H1 (cell line): ENCODE measurements around the gene LRCH2. TPM values are rescaled to one million over a fixed set of nuclear protein-coding genes. Genes with fewer than 3 reads are reported as not detected.

Experiments
- CTCF ChIA-PET: fragments of 300-600 bp; sonication (Branson Sonifier 250); formaldehyde crosslinking; loops from one replicate; lab custom pipeline; 2021; ENCODE audit not compliant: partially characterized antibody; lab: Charles Lee
- POLR2A ChIA-PET: fragments of 300-600 bp; sonication (Branson Sonifier 250); formaldehyde crosslinking; loops from one replicate; lab custom pipeline; 2021; ENCODE audit warnings: inconsistent platforms; ENCODE audit not compliant: partially characterized antibody; lab: Charles Lee
- DNase-seq, 2 experiments: peaks; one replicate each; pipeline versions ENCODE4 v3.0.0 to v3.0.0-alpha.2; 2010 to 2022; ENCODE audit warnings: low spot score in 2 of 2, low read depth in 1 of 2, mixed read lengths in 1 of 2
- FAIRE-seq: peaks from 2 replicates; lab custom pipeline; 2011; peaks lifted over from hg19 to GRCh38; lab: Jason Lieb, UNC
- H2AFZ ChIP-seq: 2 replicates; pipeline ENCODE4 v1.8.1; 2012; ENCODE audit warnings: low read length, inconsistent platforms
- H2AK5ac ChIP-seq: 2 replicates; pipeline ENCODE4 v1.6.1; 2013; ENCODE audit warnings: low read depth, low read length
- H2BK120ac ChIP-seq: replicated peaks from 2 replicates; pipeline ENCODE3; 2013; ENCODE audit warnings: low read depth, low read length, inconsistent platforms
- H2BK12ac ChIP-seq: 2 replicates; pipeline ENCODE4 v1.6.1; 2013; ENCODE audit warnings: low read depth, low read length
- H2BK15ac ChIP-seq: 2 replicates; pipeline ENCODE4 v1.6.1; 2013; ENCODE audit warnings: low read length
- H2BK20ac ChIP-seq: 2 replicates; pipeline ENCODE4 v1.6.1; 2013; ENCODE audit warnings: low read length
- H2BK5ac ChIP-seq: 2 replicates; pipeline ENCODE4 v1.6.1; 2013; ENCODE audit warnings: low read depth, low read length
- H3K14ac ChIP-seq: 2 replicates; pipeline ENCODE4 v1.6.1; 2013; ENCODE audit warnings: inconsistent platforms; ENCODE audit not compliant: insufficient read length
- H3K18ac ChIP-seq: 2 replicates; pipeline ENCODE4 v1.6.1; 2013; ENCODE audit warnings: low read length; ENCODE audit errors: extremely low read depth
- H3K23ac ChIP-seq: 2 replicates; pipeline ENCODE4 v1.6.1; 2013; ENCODE audit warnings: inconsistent platforms; ENCODE audit not compliant: insufficient read length
- H3K23me2 ChIP-seq: 2 replicates; pipeline ENCODE4 v1.6.1; 2013; ENCODE audit warnings: low read depth, low read length
- H3K27ac ChIP-seq: 2 replicates; pipeline ENCODE4 v1.6.1; 2011; ENCODE audit warnings: low read depth, low read length, inconsistent platforms
- H3K27me3 ChIP-seq, 4 experiments: replicated peaks in 1 of 4; 1 replicate in 1 of 4; 2 replicates in 3 of 4; pipeline versions ENCODE4 v1.6.1 to v1.8.1; 2011 to 2013; ENCODE audit warnings: low read length in 3 of 4, mild to moderate bottlenecking in 3 of 4, inconsistent platforms in 2 of 4, mixed read lengths in 2 of 4, moderate library complexity in 1 of 4; ENCODE audit not compliant: control insufficient read depth in 3 of 4, insufficient read depth in 3 of 4; ENCODE audit errors: extremely low read depth in 1 of 4
- H3K36me3 ChIP-seq, 4 experiments: 2 replicates each; pipeline versions ENCODE4 v1.6.1 to v1.8.1; 2011 to 2013; ENCODE audit warnings: mild to moderate bottlenecking in 4 of 4, low read length in 3 of 4, moderate library complexity in 2 of 4, control low read depth in 1 of 4, inconsistent platforms in 1 of 4; ENCODE audit not compliant: insufficient read depth in 4 of 4, control insufficient read depth in 2 of 4
- H3K4ac ChIP-seq: replicated peaks from 2 replicates; pipeline ENCODE3; 2013; ENCODE audit warnings: low read length, low read depth, mixed read lengths, inconsistent platforms; ENCODE audit not compliant: insufficient read length
- H3K4me1 ChIP-seq, 4 experiments: replicated peaks in 1 of 4; 1 replicate in 1 of 4; 2 replicates in 3 of 4; pipeline versions ENCODE4 v1.6.1 to v1.8.1; 2011 to 2013; ENCODE audit warnings: low read length in 3 of 4, inconsistent platforms in 2 of 4, mixed read lengths in 1 of 4; ENCODE audit not compliant: insufficient read depth in 4 of 4, control insufficient read depth in 3 of 4
- H3K4me2 ChIP-seq, 2 experiments: 2 replicates each; pipeline versions ENCODE4 v1.6.1 to v1.8.1; 2011 to 2013; ENCODE audit warnings: low read depth in 2 of 2, low read length in 2 of 2, control low read depth in 1 of 2, inconsistent platforms in 1 of 2, mild to moderate bottlenecking in 1 of 2; ENCODE audit not compliant: insufficient read depth in 1 of 2
- H3K4me3 ChIP-seq, 4 experiments: fragments of 200-600, 300-600 bp in 1 of 4; sonication (generic), shearing (Covaris generic), sonication (Bioruptor Twin) in 1 of 4; 2 replicates each; pipeline versions ENCODE4 v1.5.1 to v1.8.1; 2011 to 2016; ENCODE audit warnings: low read length in 4 of 4, low read depth in 3 of 4, control low read depth in 2 of 4, inconsistent platforms in 2 of 4, mild to moderate bottlenecking in 2 of 4, mixed read lengths in 1 of 4, moderate library complexity in 1 of 4; ENCODE audit not compliant: insufficient read depth in 2 of 4; ENCODE audit errors: extremely low read depth in 1 of 4
- H3K56ac ChIP-seq: replicated peaks from 2 replicates; pipeline ENCODE3; 2013; ENCODE audit warnings: low read depth, mild to moderate bottlenecking, mixed read lengths, low read length, inconsistent platforms; ENCODE audit not compliant: insufficient read length
- H3K79me1 ChIP-seq: 2 replicates; pipeline ENCODE4 v1.6.1; 2013; ENCODE audit warnings: low read depth, low read length, control low read depth
- H3K79me2 ChIP-seq, 2 experiments: 2 replicates each; pipeline versions ENCODE4 v1.6.1 to v1.8.1; 2012 to 2013; ENCODE audit warnings: low read length in 2 of 2, mild to moderate bottlenecking in 2 of 2, inconsistent platforms in 1 of 2; ENCODE audit not compliant: insufficient read depth in 2 of 2, control insufficient read depth in 1 of 2
- H3K9ac ChIP-seq, 4 experiments: replicated peaks in 1 of 4; 1 replicate in 1 of 4; 2 replicates in 3 of 4; pipeline versions ENCODE4 v1.6.1 to v1.8.1; 2011 to 2013; ENCODE audit warnings: low read depth in 3 of 4, low read length in 3 of 4, control low read depth in 2 of 4, mild to moderate bottlenecking in 2 of 4, moderate library complexity in 2 of 4, inconsistent platforms in 1 of 4; ENCODE audit errors: extremely low read depth in 1 of 4
- H3K9me3 ChIP-seq, 2 experiments: 2 replicates each; pipeline versions ENCODE4 v1.6.1 to v1.8.1; 2012 to 2013; ENCODE audit warnings: mild to moderate bottlenecking in 2 of 2, moderate library complexity in 2 of 2, control low read depth in 1 of 2, inconsistent platforms in 1 of 2, low read depth in 1 of 2, low read length in 1 of 2, mixed read lengths in 1 of 2; ENCODE audit not compliant: insufficient read depth in 2 of 2
- H4K20me1 ChIP-seq, 2 experiments: replicated peaks in 1 of 2; 2 replicates each; pipeline versions ENCODE3 to v1.8.1; 2011 to 2013; ENCODE audit warnings: inconsistent platforms in 2 of 2, low read length in 2 of 2, mild to moderate bottlenecking in 1 of 2; ENCODE audit not compliant: insufficient read depth in 2 of 2, control insufficient read depth in 1 of 2
- H4K5ac ChIP-seq: 2 replicates; pipeline ENCODE4 v1.6.1; 2013; ENCODE audit warnings: low read length, low read depth, mixed read lengths, inconsistent platforms; ENCODE audit not compliant: insufficient read length
- H4K8ac ChIP-seq: 2 replicates; pipeline ENCODE4 v1.8.0; 2013; ENCODE audit warnings: mild to moderate bottlenecking, moderate library complexity, low read length, inconsistent platforms; ENCODE audit not compliant: insufficient read depth; ENCODE audit errors: extremely low read depth
- H4K91ac ChIP-seq: replicated peaks from 2 replicates; pipeline ENCODE3; 2013; ENCODE audit warnings: low read length, mixed read lengths, inconsistent platforms; ENCODE audit not compliant: insufficient read length
- ATF2 ChIP-seq: IDR thresholded peaks from 2 replicates; pipeline ENCODE4 v1.6.1; 2012; ENCODE audit warnings: low read length, inconsistent platforms
- BRCA1 ChIP-seq: IDR thresholded peaks from 2 replicates; pipeline ENCODE4 v1.6.1; 2012; ENCODE audit warnings: low read depth, low read length, improper control_type of control experiment
- CBX5 ChIP-seq: fragments of 300-800, 300-1000 bp; sonication (generic); IDR thresholded peaks from 2 replicates; pipeline ENCODE4 v1.7.1; 2016; ENCODE audit warnings: antibody characterized with exemption, low read length, low read depth
- EZH2 ChIP-seq: fragments of 200-600 bp; sonication (generic); IDR thresholded peaks from 2 replicates; pipeline ENCODE4 v1.7.1; 2012; ENCODE audit warnings: low read depth, mild to moderate bottlenecking, moderate library complexity, low read length, inconsistent platforms; ENCODE audit not compliant: severe bottlenecking
- SP4 ChIP-seq: IDR thresholded peaks from 2 replicates; pipeline ENCODE4 v1.6.1; 2012; ENCODE audit warnings: low read length, inconsistent platforms
- SUZ12 ChIP-seq: fragments of 200-600 bp; sonication (generic); IDR thresholded peaks from 2 replicates; pipeline ENCODE4 v1.6.1; 2012; ENCODE audit warnings: mild to moderate bottlenecking, inconsistent platforms, low read length, moderate library complexity, mixed read lengths
- TAF7 ChIP-seq: optimal IDR thresholded peaks from 2 replicates; pipeline ENCODE3; 2011; ENCODE audit warnings: low read depth, mild to moderate bottlenecking, inconsistent platforms, low read length, moderate library complexity, borderline replicate concordance
- WGBS, 2 experiments: shearing (Covaris generic) in 1 of 2; methylation state at CpG; one replicate each; pipeline versions ENCODE4 v1.1.6 to v1.1.7; 2013 to 2015; ENCODE audit warnings: low lambda C conversion rate in 2 of 2, mixed read lengths in 2 of 2, inconsistent platforms in 1 of 2, low coverage in 1 of 2, missing lambda C conversion rate in 1 of 2; ENCODE audit not compliant: insufficient replicate concordance in 2 of 2, insufficient coverage in 1 of 2, insufficient read length in 1 of 2; ENCODE audit errors: extremely low coverage in 1 of 2, missing lambda C conversion rate in 1 of 2; 5-methylcytosine and 5-hydroxymethylcytosine counted together
- polyA plus RNA-seq, 7 experiments: library from polyadenylated mRNA; depleted of rRNA in 3 of 7; stranded (reverse) in 5 of 7; unstranded in 2 of 7; fragments of >200 nt in 5 of 7; fragments of 200-250 nt in 2 of 7; gene quantifications; 1 replicate in 5 of 7; 2 replicates in 1 of 7; 4 replicates in 1 of 7; pipeline versions ENCODE4 v1.2.1 to v1.2.3, GENCODE V29; 2011 to 2013; ENCODE audit warnings: missing spikeins in 2 of 7, mixed read lengths in 2 of 7
- total RNA-seq: library from RNA; stranded (reverse); fragmentation: NEBNext Ultra II Directional; extraction: Animal tissue kit (Norgen Biotek cat#: 25700); gene quantifications from 2 replicates; pipeline ENCODE4 v1.2.1, GENCODE V29; 2021

Gene LRCH2
- total and polyA plus RNA-seq, 2 of the 8 experiments (the other 6 are each of a cell fraction or from before 2014, with no cell fraction given) = 1.5 to 5.5 TPM

DNA sequence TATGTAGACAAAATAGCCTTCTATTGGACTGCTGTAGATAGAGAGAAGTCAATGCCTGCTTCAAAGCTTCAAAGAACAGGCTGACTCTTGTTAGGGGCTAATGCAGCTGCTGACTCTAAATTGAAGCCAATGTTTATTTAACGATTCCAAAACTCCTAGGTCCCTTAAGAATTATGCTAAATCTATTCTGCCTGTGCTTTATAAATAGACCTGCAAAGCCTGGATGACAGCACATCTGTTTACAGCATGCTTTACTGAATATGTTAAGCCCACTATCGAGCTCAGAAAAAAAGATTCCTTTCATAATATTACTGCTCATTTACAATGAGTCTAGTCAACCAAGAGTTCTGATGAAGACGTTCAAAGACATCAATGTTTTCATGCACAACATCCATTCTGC is 99.5 kb downstream of the LRCH2 start:
- H3K79me2 ChIP-seq = no peaks in the 10 kb centered on the region
- no peaks in the 10 kb centered on the region for H3K4me1 ChIP-seq
- H2BK20ac ChIP-seq = no peak overlapping the region
- no peak for FAIRE-seq
- CTCF ChIA-PET = no interaction called here
- no peak overlapping the region for H2BK120ac ChIP-seq
- H3K4me3 ChIP-seq = no peak overlapping the region
- no peaks in the 10 kb centered on the region for H4K20me1 ChIP-seq
- no peaks in the 10 kb centered on the region for H3K36me3 ChIP-seq
- no peaks in the 10 kb centered on the region for H3K79me1 ChIP-seq
- no peak overlapping the region for H2AK5ac ChIP-seq
- H4K8ac ChIP-seq = no peak overlapping the region
- no peak overlapping the region for H3K27ac ChIP-seq
- H2AFZ ChIP-seq = no peak overlapping the region
- POLR2A ChIA-PET = no interaction called here
- H3K4me2 ChIP-seq = no peak overlapping the region
- H4K91ac ChIP-seq = no peak overlapping the region
- no peak overlapping the region for H4K5ac ChIP-seq
- no peak overlapping the region for H3K56ac ChIP-seq
- H3K23ac ChIP-seq = no peak overlapping the region
- TF ChIP-seq SUZ12 = no peak
- TF ChIP-seq SP4 = no peak
- TF ChIP-seq EZH2 = no peak
- no peak for TF ChIP-seq TAF7
- TF ChIP-seq CBX5 = no peak
- no peak for TF ChIP-seq BRCA1
- TF ChIP-seq ATF2 = no peak
- TF ChIP-seq, all 59 proteins: peak for 0
- DNase-seq = no peak
- Histone ChIP-seq H3K23me2 (no peaks in the 10 kb centered on the region), H3K4ac (no peak overlapping the region), H3K14ac (no peak overlapping the region), H3K9ac (no peak overlapping the region), H3K18ac (no peak overlapping the region), H2BK5ac (no peak overlapping the region), H3K27me3 (no peaks in the 10 kb centered on the region), H3K9me3 (no peaks in the 10 kb centered on the region), H2BK12ac (no peak overlapping the region), H2BK15ac (no peak overlapping the region)
- 89% methylated on average over 3 of the region's 3 CpGs; no CpG with 5 or more reads in 1 of the 2 experiments for WGBS, 2 experiments
